SK-N-SH treated with all-trans-retinoic acid at 6 μM for 48 hours (cell line): Measurements from ENCODE around the gene SEC11A.

Experiments used
- ATAC-seq: fragments of 200-7000 bp; cut with Tn5 transposase; 3 replicates; pipeline ENCODE4 v1.9.1; 2020; ENCODE audit warnings: mild to moderate bottlenecking, moderate library complexity
- ARNTL ChIP-seq: fragments of 450-650 bp; formaldehyde crosslinking; IDR thresholded peaks from 2 replicates; pipeline ENCODE4 v1.5.0; 2020; ENCODE audit warnings: low read depth, mild to moderate bottlenecking, moderate library complexity, borderline replicate concordance
- CREB5 ChIP-seq: fragments of 250-450 bp; sonication (Bioruptor Pico); IDR thresholded peaks from 2 replicates; pipeline ENCODE4 v1.5.1; 2020; ENCODE audit warnings: low read depth, mild to moderate bottlenecking, moderate library complexity
- CSDC2 ChIP-seq: fragments of 250-450 bp; sonication (Bioruptor Pico); IDR thresholded peaks from 2 replicates; pipeline ENCODE4 v1.5.0; 2020; ENCODE audit warnings: mild to moderate bottlenecking, moderate library complexity
- CSRNP3 ChIP-seq: fragments of 250-450 bp; sonication (Bioruptor Pico); IDR thresholded peaks from 2 replicates; pipeline ENCODE4 v1.5.1; 2021; ENCODE audit warnings: mild to moderate bottlenecking, moderate library complexity
- ESRRG ChIP-seq: fragments of 250-450 bp; sonication (Bioruptor Pico); IDR thresholded peaks from 2 replicates; pipeline ENCODE4 v1.6.1; 2021; ENCODE audit warnings: mild to moderate bottlenecking
- ISL1 ChIP-seq: fragments of 250-450 bp; sonication (Bioruptor Pico); IDR thresholded peaks from 2 replicates; pipeline ENCODE4 v2.1.2; 2022; ENCODE audit warnings: mild to moderate bottlenecking, moderate library complexity
- OSR1 ChIP-seq: fragments of 250-450 bp; sonication (Bioruptor Pico); IDR thresholded peaks from 2 replicates; pipeline ENCODE4 v1.8.0; 2022; ENCODE audit warnings: moderate library complexity, mild to moderate bottlenecking, inconsistent platforms
- POU6F1 ChIP-seq: fragments of 250-450 bp; sonication (Bioruptor Pico); IDR thresholded peaks from 2 replicates; pipeline ENCODE4 v1.8.0; 2021; ENCODE audit warnings: low read depth, mild to moderate bottlenecking, moderate library complexity, borderline replicate concordance
- PPARA ChIP-seq: fragments of 250-450 bp; sonication (Bioruptor Pico); IDR thresholded peaks from 2 replicates; pipeline ENCODE4 v1.5.0; 2020; ENCODE audit warnings: mild to moderate bottlenecking, borderline replicate concordance
- RARB ChIP-seq: fragments of 250-450 bp; sonication (Bioruptor Pico); IDR thresholded peaks from 2 replicates; pipeline ENCODE4 v1.8.0; 2021; ENCODE audit warnings: mild to moderate bottlenecking, moderate library complexity
- SNAI2 ChIP-seq: fragments of 250-450 bp; sonication (Bioruptor Pico); IDR thresholded peaks from 2 replicates; pipeline ENCODE4 v1.5.0; 2020; ENCODE audit warnings: mild to moderate bottlenecking, moderate library complexity
- TCF4 ChIP-seq: fragments of 250-450 bp; sonication (Bioruptor Pico); IDR thresholded peaks from 2 replicates; pipeline ENCODE4 v1.8.0; 2021; ENCODE audit warnings: mild to moderate bottlenecking, moderate library complexity, borderline replicate concordance
- TOX ChIP-seq: fragments of 250-450 bp; sonication (Bioruptor Pico); IDR thresholded peaks from 2 replicates; pipeline ENCODE4 v1.8.0; 2021; ENCODE audit warnings: mild to moderate bottlenecking, moderate library complexity, borderline replicate concordance
- ZC3H10 ChIP-seq: fragments of 250-450 bp; sonication (Bioruptor Pico); IDR thresholded peaks from 2 replicates; pipeline ENCODE4 v1.5.1; 2021; ENCODE audit warnings: mild to moderate bottlenecking, moderate library complexity
- ZFP3 ChIP-seq: fragments of 250-450 bp; sonication (Bioruptor Pico); IDR thresholded peaks from 2 replicates; pipeline ENCODE4 v1.5.0; 2020; ENCODE audit warnings: mild to moderate bottlenecking, moderate library complexity
- ZFP30 ChIP-seq: fragments of 450-650 bp; formaldehyde crosslinking; IDR thresholded peaks from 2 replicates; pipeline ENCODE4 v1.5.0; 2022; ENCODE audit warnings: mild to moderate bottlenecking, moderate library complexity
- ZNF8 ChIP-seq: fragments of 450-650 bp; formaldehyde crosslinking; IDR thresholded peaks from 2 replicates; pipeline ENCODE4 v1.5.0; 2020; ENCODE audit warnings: mild to moderate bottlenecking, moderate library complexity
- TF ChIP-seq, protein P1 (sequence below): fragments of 250-450 bp; sonication (Bioruptor Pico); IDR thresholded peaks from 2 replicates; pipeline ENCODE4 v1.8.0; 2020; ENCODE audit warnings: mild to moderate bottlenecking, moderate library complexity, borderline replicate concordance

Gene SEC11A

GRCh38 chr15:84716036-84716732, at the start of gene SEC11A:
Gene SEC11A, minus strand, starts transcription at chr15:84716139. Its CDS starts 64 bp downstream, at chr15:84716075.
- peak; percentile 98 for ATAC-seq

GRCh38 chr15:84765675-84766074, 49.7 kb upstream of the SEC11A start:
- TF ChIP-seq PPARA (CRISPR knock-in tag) (no peak), POU6F1 (no peak), CREB5 (CRISPR knock-in tag) (no peak), ZFP3 (no peak), ISL1 (CRISPR knock-in tag) (no peak), RARB (CRISPR knock-in tag) (no peak)
- TF ChIP-seq, protein P1, sequence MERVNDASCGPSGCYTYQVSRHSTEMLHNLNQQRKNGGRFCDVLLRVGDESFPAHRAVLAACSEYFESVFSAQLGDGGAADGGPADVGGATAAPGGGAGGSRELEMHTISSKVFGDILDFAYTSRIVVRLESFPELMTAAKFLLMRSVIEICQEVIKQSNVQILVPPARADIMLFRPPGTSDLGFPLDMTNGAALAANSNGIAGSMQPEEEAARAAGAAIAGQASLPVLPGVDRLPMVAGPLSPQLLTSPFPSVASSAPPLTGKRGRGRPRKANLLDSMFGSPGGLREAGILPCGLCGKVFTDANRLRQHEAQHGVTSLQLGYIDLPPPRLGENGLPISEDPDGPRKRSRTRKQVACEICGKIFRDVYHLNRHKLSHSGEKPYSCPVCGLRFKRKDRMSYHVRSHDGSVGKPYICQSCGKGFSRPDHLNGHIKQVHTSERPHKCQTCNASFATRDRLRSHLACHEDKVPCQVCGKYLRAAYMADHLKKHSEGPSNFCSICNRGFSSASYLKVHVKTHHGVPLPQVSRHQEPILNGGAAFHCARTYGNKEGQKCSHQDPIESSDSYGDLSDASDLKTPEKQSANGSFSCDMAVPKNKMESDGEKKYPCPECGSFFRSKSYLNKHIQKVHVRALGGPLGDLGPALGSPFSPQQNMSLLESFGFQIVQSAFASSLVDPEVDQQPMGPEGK (CRISPR knock-in tag), result no peak
- ATAC-seq, result no peak

More at GRCh38 chr15:84716036-84716732, at the start of gene SEC11A:
- TF ChIP-seq ZFP3, result 0 out of 2 replicates have a peak, but pooled peaks have one; percentile 19
- TF ChIP-seq OSR1, result no peak

DNA sequence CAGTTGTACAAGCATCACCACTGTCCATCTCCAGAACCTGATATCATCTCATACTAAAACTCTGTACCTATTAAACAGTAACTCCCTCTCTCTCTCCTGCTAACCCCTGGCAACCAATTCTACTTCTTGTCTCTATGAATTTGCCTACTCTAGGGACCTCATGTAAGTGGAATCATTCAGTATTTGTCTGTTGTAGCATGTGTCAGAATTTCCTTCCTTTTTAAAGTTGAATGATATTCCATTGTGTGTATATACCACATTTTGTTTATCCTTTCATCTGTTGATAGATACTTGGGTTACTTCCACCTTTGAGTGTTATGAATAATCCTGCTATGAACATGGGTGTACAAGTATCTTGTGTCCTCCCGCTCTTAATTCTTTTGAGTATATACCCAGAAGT, 49.0 kb upstream of the SEC11A start:
- no peak for ATAC-seq

GRCh38 chr15:84764585-84764984, 48.6 kb upstream of the SEC11A start:
- ATAC-seq, result no peak
- no peak for TF ChIP-seq ZFP3
- no peak for TF ChIP-seq RARB (CRISPR knock-in tag)
- TF ChIP-seq CSDC2, result no peak
- TF ChIP-seq TOX (CRISPR knock-in tag), result no peak
- TF ChIP-seq, protein P1 (CRISPR knock-in tag), result no peak

More for the DNA sequence above, 49.0 kb upstream of the SEC11A start:
- TF ChIP-seq ESRRG (CRISPR knock-in tag), result no peak
- no peak for TF ChIP-seq CSRNP3 (CRISPR knock-in tag)
- no peak for TF ChIP-seq TCF4 (CRISPR knock-in tag)
- TF ChIP-seq ZC3H10 (CRISPR knock-in tag), result no peak
- no peak for TF ChIP-seq ARNTL (CRISPR knock-in tag)
- no peak for TF ChIP-seq ZFP30 (CRISPR knock-in tag)
- no peak for TF ChIP-seq ZNF8
- TF ChIP-seq SNAI2 (CRISPR knock-in tag), result no peak
